ENCODE measurements around the gene AGAP1. TPM values are rescaled to one million over a fixed set of nuclear protein-coding genes. Genes with fewer than 3 reads are reported as not detected.
"Not testable (repeated sequence)": the region's sequence is repeated elsewhere in the genome, so short reads cannot be mapped to it uniquely, and the experiment has no call there.

The AGAP1 gene
- total and polyA plus RNA-seq, 10 donors = 1.1 to 26.6 (median 11.3) TPM

DNA sequence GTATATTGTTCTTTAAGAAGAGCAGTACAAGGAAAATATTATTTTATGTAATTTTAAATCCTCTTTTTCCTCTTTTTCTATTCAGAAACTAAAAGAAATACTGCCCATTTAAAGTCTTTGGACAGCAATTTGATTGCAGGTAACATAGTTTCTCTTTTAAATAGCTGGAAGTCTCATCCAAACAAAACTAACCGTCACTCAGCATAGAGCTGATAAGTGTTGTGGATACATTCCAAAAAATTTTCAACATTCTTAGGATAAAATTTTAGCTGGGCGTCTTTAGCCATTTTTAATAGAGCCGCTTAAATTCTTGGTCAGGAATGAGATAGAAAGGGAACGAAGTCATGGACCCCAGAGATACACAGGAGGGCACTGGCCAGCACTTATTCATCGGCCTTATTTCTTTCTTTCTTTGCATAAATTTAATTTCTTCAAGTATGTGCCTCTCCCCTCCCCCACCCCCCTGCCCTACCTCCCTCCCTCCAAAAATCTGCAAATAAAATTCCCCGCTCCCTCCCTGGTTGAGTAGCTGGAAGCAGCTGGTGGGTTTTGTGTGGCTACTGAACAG lies 592.6 kb downstream of the AGAP1 start:
- no peak overlapping the region for H3K27ac ChIP-seq
- no peaks in the 10 kb centered on the region for H3K4me1 ChIP-seq
- H3K27me3 ChIP-seq (replicated peaks in 1 of 7) = no peaks in the 10 kb centered on the region
- H3K36me3 ChIP-seq = no peaks in the 10 kb centered on the region
- H3K4me3 ChIP-seq = no peak overlapping the region
- WGBS, 5 donors = 67 to 89% (median 72%) methylated on average over 6 of the region's 6 CpGs
- intact Hi-C loops (cut with DNase I; ENCODE audit: low total_unique reads) = no loop called here
- DNase-seq = no peak
- H3K9me3 ChIP-seq = no peaks in the 10 kb centered on the region
- TF ChIP-seq POLR2AphosphoS5 (IDR thresholded peaks at IDR 0.05) (no peak), POLR2A (IDR thresholded peaks at IDR 0.05) (no peak), CTCF (IDR thresholded peaks at IDR 0.05 in 8 of 11, conservative IDR thresholded peaks at IDR 0.05 in 3 of 11) (no peak)

- H3K27me3 ChIP-seq (replicated peaks in 1 of 7) = no peaks in the 10 kb centered on the region
- TF ChIP-seq POLR2A (IDR thresholded peaks at IDR 0.05) = no peak
- no peaks in the 10 kb centered on the region for H3K36me3 ChIP-seq
- H3K9me3 ChIP-seq = no peaks in the 10 kb centered on the region
- DNase-seq = peak; percentile 45
- H3K4me1 ChIP-seq = no peaks in the 10 kb centered on the region
- intact Hi-C loops (cut with DNase I; ENCODE audit: low total_unique reads) = no loop called here
- WGBS, 5 donors = 62 to 77% (median 73%) methylated on average over 8 of the region's 8 CpGs
- no peak overlapping the region for H3K4me3 ChIP-seq
- no peak overlapping the region for H3K27ac ChIP-seq
Observed at GRCh38 chr2:236086971-236087465, 593.2 kb downstream of the AGAP1 start.

DNA sequence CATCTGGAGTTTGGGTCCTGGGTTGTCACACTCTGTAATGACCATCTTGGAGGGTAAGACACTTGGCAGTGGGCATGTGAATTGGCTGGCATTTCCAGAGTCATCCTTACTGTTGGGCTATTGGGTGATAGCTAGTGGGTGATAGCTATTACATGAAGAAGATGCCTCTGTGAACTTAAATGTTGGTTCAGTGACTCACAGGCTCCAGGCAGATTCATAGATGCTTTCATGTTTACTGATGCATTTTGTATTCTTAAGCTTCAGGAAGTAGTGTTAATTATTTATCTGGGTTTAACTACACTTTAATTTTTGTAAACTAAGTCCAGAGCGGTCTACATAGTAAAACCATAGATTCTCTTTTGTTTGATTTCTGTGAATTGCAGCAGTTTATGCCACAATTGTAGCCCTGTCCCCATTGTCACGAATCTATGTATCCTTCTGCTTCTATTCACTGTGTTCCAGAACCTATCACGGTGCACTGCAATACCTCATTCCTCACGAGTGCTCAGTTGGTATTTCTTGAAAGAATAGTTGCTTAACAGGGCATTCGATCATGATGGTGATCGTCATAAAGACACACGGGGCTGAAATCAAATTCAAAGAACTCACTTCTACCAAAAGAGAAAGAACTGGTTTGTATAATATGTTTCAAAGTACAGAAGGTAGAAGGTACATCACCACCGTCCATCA lies 594.7 kb downstream of the AGAP1 start:
- peak; percentile 1 for DNase-seq
- H3K9me3 ChIP-seq = no peaks in the 10 kb centered on the region
- intact Hi-C loops (cut with DNase I; ENCODE audit: low total_unique reads) = no loop called here
- no peak overlapping the region for H3K4me3 ChIP-seq
- H3K27me3 ChIP-seq (replicated peaks in 1 of 7) = no peaks in the 10 kb centered on the region
- WGBS, 5 donors = 76 to 90% (median 87%) methylated on average over 8 of the region's 8 CpGs
- H3K36me3 ChIP-seq = no peaks in the 10 kb centered on the region
- TF ChIP-seq POLR2A (IDR thresholded peaks at IDR 0.05) (no peak), POLR2AphosphoS5 (IDR thresholded peaks at IDR 0.05) (no peak), CTCF (IDR thresholded peaks at IDR 0.05 in 8 of 11, conservative IDR thresholded peaks at IDR 0.05 in 3 of 11) (no peak)
- no peaks in the 10 kb centered on the region for H3K4me1 ChIP-seq
- H3K27ac ChIP-seq = no peak overlapping the region

DNA sequence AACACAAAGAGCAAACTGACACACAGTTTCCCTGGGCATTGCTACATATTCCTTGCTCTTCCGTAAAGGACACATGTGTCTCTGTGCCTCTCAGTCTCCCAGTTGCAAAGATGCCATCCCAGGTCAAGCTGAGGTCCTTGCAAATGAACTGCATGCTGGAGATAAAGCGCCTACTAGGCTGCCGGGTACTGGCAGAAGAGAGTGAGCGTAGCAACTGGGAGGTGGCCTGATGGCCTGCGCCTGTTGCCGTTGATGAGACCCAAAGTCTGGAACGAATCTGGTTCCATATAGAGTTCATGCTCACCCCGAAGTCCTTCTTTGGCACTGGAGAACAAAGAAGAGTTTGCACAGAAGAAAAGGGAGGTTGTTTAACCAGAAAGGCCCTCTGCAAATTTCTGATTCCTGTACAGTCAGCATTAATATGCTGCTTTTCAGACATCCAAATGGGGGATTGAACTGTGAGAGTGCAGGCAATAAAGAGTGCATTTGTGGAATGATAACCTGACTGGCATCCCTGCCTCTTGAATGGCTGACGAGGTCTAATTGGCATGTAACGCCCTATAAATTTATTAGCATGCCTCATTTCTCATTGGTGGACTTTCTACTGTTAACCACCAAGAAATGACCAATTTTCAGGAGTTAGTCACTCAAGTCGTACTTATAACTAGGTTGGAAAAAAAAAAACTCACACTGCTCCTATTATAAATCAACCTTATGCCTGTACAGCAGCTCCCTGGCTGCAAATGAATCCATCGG lies 595.6 kb downstream of the AGAP1 start:
- peak; percentile 37 for DNase-seq
- Histone ChIP-seq H3K4me3 (no peak overlapping the region), H3K27me3 (replicated peaks in 1 of 7) (no peaks in the 10 kb centered on the region), H3K4me1 (no peaks in the 10 kb centered on the region), H3K36me3 (no peaks in the 10 kb centered on the region), H3K27ac (no peak overlapping the region), H3K9me3 (no peaks in the 10 kb centered on the region)
- intact Hi-C loops (cut with DNase I; ENCODE audit: low total_unique reads) = no loop called here
- WGBS, 5 donors = 82 to 90% (median 86%) methylated on average over 12 of the region's 12 CpGs
- no peak for TF ChIP-seq POLR2AphosphoS5 (IDR thresholded peaks at IDR 0.05)

- 82 to 85% (median 83%) methylated on average over 9 of the region's 9 CpGs for WGBS, 5 donors
- H3K4me1 ChIP-seq = no peaks in the 10 kb centered on the region
- peak; percentile 38 for DNase-seq
- no peaks in the 10 kb centered on the region for H3K9me3 ChIP-seq
- H3K27me3 ChIP-seq (replicated peaks in 1 of 7) = no peaks in the 10 kb centered on the region
- no peak overlapping the region for H3K4me3 ChIP-seq
- H3K36me3 ChIP-seq = no peaks in the 10 kb centered on the region
- TF ChIP-seq POLR2A (IDR thresholded peaks at IDR 0.05) (no peak), CTCF (IDR thresholded peaks at IDR 0.05 in 8 of 11, conservative IDR thresholded peaks at IDR 0.05 in 3 of 11) (no peak), POLR2AphosphoS5 (IDR thresholded peaks at IDR 0.05) (no peak)
- intact Hi-C loops (cut with DNase I; ENCODE audit: low total_unique reads) = no loop called here
- no peak overlapping the region for H3K27ac ChIP-seq
Observed at GRCh38 chr2:236090027-236090382, 596.2 kb downstream of the AGAP1 start.

- H3K36me3 ChIP-seq; H3K27me3 ChIP-seq (replicated peaks in 1 of 7); H3K4me3 ChIP-seq; H3K27ac ChIP-seq; intact Hi-C loops (cut with DNase I; ENCODE audit: low total_unique reads); H3K4me1 ChIP-seq; H3K9me3 ChIP-seq: not testable (repeated sequence)
- DNase-seq = peak; percentile 41
- 89 to 94% (median 92%) methylated on average over 16 of the region's 16 CpGs for WGBS, 5 donors
Observed at GRCh38 chr2:236090826-236091225, 597.0 kb downstream of the AGAP1 start.

All from spleen (tissue), 11 donors.